PC-3 (cell line): Measurements from ENCODE around the gene FAM120B. TPM values are rescaled to one million over a fixed set of nuclear protein-coding genes. Genes with fewer than 3 reads are reported as not detected.

Source experiments
- ATAC-seq: fragments of 200-7000 bp; cut with Tn5 transposase; 2 replicates; pipeline ENCODE4 v1.9.1; 2020; ENCODE audit warnings: mild to moderate bottlenecking, moderate library complexity
- BruUV-seq: library from RNA; stranded (reverse); fragments of 400-500 nt; replicated peaks from 2 replicates; lab custom pipeline; 2021; lab: Mats Ljungman, UMichigan
- CTCF ChIA-PET: fragments of 300-600 bp; sonication (Branson Sonifier 250); formaldehyde crosslinking; loops from one replicate; lab custom pipeline; 2022; ENCODE audit warnings: antibody characterized with exemption; lab: Charles Lee
- POLR2A ChIA-PET: fragments of 300-600 bp; sonication (Branson Sonifier 250); formaldehyde crosslinking; loops from one replicate; lab custom pipeline; 2022; ENCODE audit warnings: antibody characterized with exemption; ENCODE audit not compliant: unreplicated experiment; lab: Charles Lee
- DNase-seq: peaks from one replicate; pipeline ENCODE4 v3.0.0-alpha.2; 2015
- H2AFZ ChIP-seq: fragments of 300-600 bp; sonication (generic); 2 replicates; pipeline ENCODE4 v1.6.0; 2016; ENCODE audit warnings: antibody characterized with exemption, low read length
- H3F3A ChIP-seq: fragments of 300-600 bp; sonication (generic); one replicate; pipeline ENCODE4 v1.6.0; 2017; ENCODE audit warnings: antibody characterized with exemption, low read length, control low read depth, mild to moderate bottlenecking; ENCODE audit not compliant: unreplicated experiment
- H3K27ac ChIP-seq: fragments of 300-600 bp; sonication (generic); 2 replicates; pipeline ENCODE4 v1.5.1; 2016; ENCODE audit warnings: mild to moderate bottlenecking, low read length
- H3K27me3 ChIP-seq: fragments of 300-600 bp; sonication (generic); 2 replicates; pipeline ENCODE4 v1.6.1; 2016; ENCODE audit warnings: low read length, mixed read lengths
- H3K36me3 ChIP-seq: fragments of 300-600 bp; sonication (generic); 2 replicates; pipeline ENCODE4 v1.6.1; 2016; ENCODE audit warnings: low read depth, mixed run types, low read length, mixed read lengths
- H3K4me1 ChIP-seq: fragments of 300-600 bp; sonication (generic); 2 replicates; pipeline ENCODE4 v1.5.1; 2016; ENCODE audit warnings: low read length; ENCODE audit not compliant: insufficient read depth
- H3K4me2 ChIP-seq: fragments of 300-600 bp; sonication (generic); 2 replicates; pipeline ENCODE4 v1.6.0; 2016; ENCODE audit warnings: low read length
- H3K4me3 ChIP-seq: fragments of 300-600 bp; sonication (generic); 2 replicates; pipeline ENCODE4 v1.5.1; 2016; ENCODE audit warnings: mild to moderate bottlenecking, low read length, mixed read lengths
- H3K79me2 ChIP-seq: fragments of 300-600 bp; sonication (generic); 2 replicates; pipeline ENCODE4 v1.6.1; 2017; ENCODE audit warnings: low read length, mixed read lengths
- H3K9ac ChIP-seq: fragments of 300-600 bp; sonication (generic); 2 replicates; pipeline ENCODE4 v1.6.0; 2016; ENCODE audit warnings: mild to moderate bottlenecking, low read length
- H3K9me2 ChIP-seq: fragments of 300-600 bp; sonication (generic); replicated peaks from 2 replicates; pipeline ENCODE4 v1.6.1; 2016; ENCODE audit warnings: mixed run types, low read length, mixed read lengths
- H3K9me3 ChIP-seq: fragments of 300-600 bp; sonication (generic); 2 replicates; pipeline ENCODE4 v1.6.1; 2016; ENCODE audit warnings: low read length, mixed read lengths
- H4K20me1 ChIP-seq: fragments of 300-600 bp; sonication (generic); 2 replicates; pipeline ENCODE4 v1.6.1; 2016; ENCODE audit warnings: low read length, mixed read lengths
- EZH2 ChIP-seq: fragments of 300-600 bp; sonication (generic); IDR thresholded peaks from one replicate; pipeline ENCODE4 v1.6.1; 2017; ENCODE audit warnings: antibody characterized with exemption, mild to moderate bottlenecking, low read length; ENCODE audit not compliant: unreplicated experiment
- EZH2phosphoT487 ChIP-seq: fragments of 300-600 bp; sonication (generic); IDR thresholded peaks from 2 replicates; pipeline ENCODE4 v1.6.1; 2018; ENCODE audit warnings: mild to moderate bottlenecking, antibody characterized with exemption, low read length, borderline replicate concordance
- intact Hi-C: fragments of 100-400 bp; cut with micrococcal nuclease; formaldehyde crosslinking; loops from 2 replicates; pipeline ENCODE4 v1.9.0; 2023
- total RNA-seq: library from RNA; depleted of rRNA; stranded (reverse); fragments of >200 nt; gene quantifications from 2 replicates; pipeline ENCODE4 v1.2.3, GENCODE V29; 2014
- TF ChIP-seq, protein P1 (sequence below): fragments of 300-600 bp; sonication (generic); conservative IDR thresholded peaks from 2 replicates; pipeline ENCODE4 v1.5.1; 2017; ENCODE audit warnings: antibody characterized with exemption, low read depth, mild to moderate bottlenecking, low read length

Gene FAM120B
- total RNA-seq, 1 experiment from 2014 or later, result 8.7 TPM

DNA sequence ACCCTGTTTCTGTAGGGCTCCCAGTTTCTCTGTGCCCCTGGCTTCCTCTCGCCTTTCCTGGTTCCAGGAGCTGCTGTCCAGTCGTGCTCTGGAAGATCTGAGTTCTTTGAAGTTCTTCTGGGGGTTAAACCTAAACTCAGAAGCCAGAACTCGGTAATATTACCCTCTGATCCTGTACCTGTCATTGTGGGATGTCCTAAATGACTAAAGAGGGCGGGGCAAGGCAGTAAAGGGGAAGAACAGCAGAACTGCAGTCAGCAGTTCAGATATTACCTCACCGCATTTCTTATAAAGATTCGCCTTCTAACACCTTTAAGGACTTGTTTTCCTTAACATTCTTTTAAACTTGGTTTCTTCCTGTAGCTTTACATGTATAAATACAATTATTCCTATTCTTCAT, 63.9 kb downstream of the FAM120B start:
- Histone ChIP-seq H2AFZ (no peak overlapping the region), H3K27me3 (no peaks in the 10 kb centered on the region), H3K4me2 (no peak overlapping the region), H3K4me3 (no peak overlapping the region), H3K79me2 (no peaks in the 10 kb centered on the region), H3K36me3 (no peaks in the 10 kb centered on the region), H4K20me1 (no peaks in the 10 kb centered on the region), H3K27ac (no peak overlapping the region), H3K4me1 (peaks cover 5% of the 10 kb centered on the region; the same call in 1 of the 2 replicates), H3F3A (no peaks in the 10 kb centered on the region), H3K9ac (no peak overlapping the region), H3K9me3 (no peaks in the 10 kb centered on the region), H3K9me2 (no peaks in the 10 kb centered on the region)
- ATAC-seq, result no peak
- CTCF ChIA-PET, result no interaction called here
- no TSS peak for BruUV-seq
- intact Hi-C loops, result no loop called here
- DNase-seq, result no peak
- POLR2A ChIA-PET, result no interaction called here
- TF ChIP-seq EZH2, result no peak
- TF ChIP-seq, protein P1, sequence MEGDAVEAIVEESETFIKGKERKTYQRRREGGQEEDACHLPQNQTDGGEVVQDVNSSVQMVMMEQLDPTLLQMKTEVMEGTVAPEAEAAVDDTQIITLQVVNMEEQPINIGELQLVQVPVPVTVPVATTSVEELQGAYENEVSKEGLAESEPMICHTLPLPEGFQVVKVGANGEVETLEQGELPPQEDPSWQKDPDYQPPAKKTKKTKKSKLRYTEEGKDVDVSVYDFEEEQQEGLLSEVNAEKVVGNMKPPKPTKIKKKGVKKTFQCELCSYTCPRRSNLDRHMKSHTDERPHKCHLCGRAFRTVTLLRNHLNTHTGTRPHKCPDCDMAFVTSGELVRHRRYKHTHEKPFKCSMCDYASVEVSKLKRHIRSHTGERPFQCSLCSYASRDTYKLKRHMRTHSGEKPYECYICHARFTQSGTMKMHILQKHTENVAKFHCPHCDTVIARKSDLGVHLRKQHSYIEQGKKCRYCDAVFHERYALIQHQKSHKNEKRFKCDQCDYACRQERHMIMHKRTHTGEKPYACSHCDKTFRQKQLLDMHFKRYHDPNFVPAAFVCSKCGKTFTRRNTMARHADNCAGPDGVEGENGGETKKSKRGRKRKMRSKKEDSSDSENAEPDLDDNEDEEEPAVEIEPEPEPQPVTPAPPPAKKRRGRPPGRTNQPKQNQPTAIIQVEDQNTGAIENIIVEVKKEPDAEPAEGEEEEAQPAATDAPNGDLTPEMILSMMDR, result no peak
- TF ChIP-seq EZH2phosphoT487, result no peak

DNA sequence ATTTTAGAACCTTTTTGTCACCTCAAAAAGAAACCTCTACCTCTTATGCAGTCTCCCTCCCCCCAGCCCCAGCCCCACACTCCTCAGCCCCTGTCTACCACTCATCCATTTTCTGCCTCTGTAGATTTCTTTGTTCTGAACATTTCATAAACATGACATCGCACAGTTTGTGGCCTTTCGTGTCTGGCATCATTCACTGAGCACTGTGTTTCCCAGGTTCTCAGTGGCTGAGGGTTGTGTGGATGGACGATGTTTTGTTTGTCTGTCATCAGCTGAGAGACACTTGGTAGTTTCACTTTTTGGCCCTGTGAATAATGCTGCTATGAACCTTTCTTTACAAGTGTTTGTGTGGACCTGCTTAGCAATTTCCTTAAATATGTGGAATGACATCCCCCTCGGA, 64.5 kb downstream of the FAM120B start:
- BruUV-seq, result no TSS peak
- CTCF ChIA-PET, result no interaction called here

DNA sequence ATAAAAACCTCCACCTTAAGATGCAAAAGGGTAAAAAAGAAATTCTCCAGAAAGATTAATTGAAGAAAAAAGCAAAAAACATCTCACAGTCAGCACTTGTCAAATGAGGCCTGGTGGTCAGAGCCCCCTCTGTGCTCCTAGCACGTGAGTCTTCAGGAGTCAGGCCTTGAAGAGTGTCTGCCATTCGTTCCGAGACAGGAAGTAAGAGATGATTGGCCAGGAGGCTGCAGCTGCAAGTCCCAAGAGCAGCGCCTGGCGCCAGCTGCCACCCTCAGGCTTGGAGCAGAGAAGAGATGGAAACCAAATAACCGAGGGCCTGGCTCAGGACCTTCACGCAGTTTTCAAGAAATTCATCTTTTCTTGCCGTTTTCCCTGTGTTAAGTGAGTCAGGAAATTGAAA, 65.0 kb downstream of the FAM120B start:
- H3K4me1 ChIP-seq, result peaks cover 5% of the 10 kb centered on the region; the same call in 1 of the 2 replicates
- H3K4me2 ChIP-seq, result no peak overlapping the region
- no peak overlapping the region for H2AFZ ChIP-seq
- no peaks in the 10 kb centered on the region for H3K79me2 ChIP-seq
- CTCF ChIA-PET, result no interaction called here
- ATAC-seq (no peak), DNase-seq (no peak)
- TF ChIP-seq, protein P1, result no peak
- TF ChIP-seq EZH2phosphoT487, result no peak
- no peak for TF ChIP-seq EZH2
- H3K4me3 ChIP-seq, result no peak overlapping the region
- no peaks in the 10 kb centered on the region for H3K9me2 ChIP-seq
- no peaks in the 10 kb centered on the region for H4K20me1 ChIP-seq
- no peaks in the 10 kb centered on the region for H3F3A ChIP-seq
- H3K9ac ChIP-seq, result no peak overlapping the region
- no peak overlapping the region for H3K27ac ChIP-seq
- intact Hi-C loops, result no loop called here
- BruUV-seq, result no TSS peak
- H3K9me3 ChIP-seq, result no peaks in the 10 kb centered on the region
- POLR2A ChIA-PET, result no interaction called here
- no peaks in the 10 kb centered on the region for H3K27me3 ChIP-seq
- H3K36me3 ChIP-seq, result no peaks in the 10 kb centered on the region

More for the DNA sequence above, 64.5 kb downstream of the FAM120B start:
- Histone ChIP-seq H3K27ac (no peak overlapping the region), H3K9ac (no peak overlapping the region), H3K9me2 (no peaks in the 10 kb centered on the region), H3K27me3 (no peaks in the 10 kb centered on the region), H3F3A (no peaks in the 10 kb centered on the region), H3K4me1 (peaks cover 5% of the 10 kb centered on the region; the same call in 1 of the 2 replicates), H4K20me1 (no peaks in the 10 kb centered on the region), H3K79me2 (no peaks in the 10 kb centered on the region), H3K4me3 (no peak overlapping the region), H3K4me2 (no peak overlapping the region), H2AFZ (no peak overlapping the region), H3K9me3 (no peaks in the 10 kb centered on the region), H3K36me3 (no peaks in the 10 kb centered on the region)
- DNase-seq (no peak), ATAC-seq (no peak)
- POLR2A ChIA-PET, result no interaction called here
- intact Hi-C loops, result no loop called here
- TF ChIP-seq EZH2phosphoT487 (no peak), EZH2 (no peak)
- TF ChIP-seq, protein P1, result no peak
